Natural killer cell (primary cell): Measurements from ENCODE around the gene CCDC146. TPM values are rescaled to one million over a fixed set of nuclear protein-coding genes. Genes with fewer than 3 reads are reported as not detected.

Experiments
- ATAC-seq, 3 donors: fragments of 150-1000 bp in 2 of 3; fragments of 200-7000 bp in 1 of 3; cut with Tn5 transposase; 1 replicate in 1 of 3; 2 replicates in 2 of 3; pipeline ENCODE4 v1.10.0; 2021; ENCODE audit warnings: mild to moderate bottlenecking in 2 of 3, moderate library complexity in 2 of 3
- DNase-seq, 2 donors: peaks; one replicate each; pipeline versions ENCODE4 v3.0.0 to v3.0.0-alpha.2; 2013 to 2021; ENCODE audit warnings: mixed read lengths in 1 of 2
- H3K27ac ChIP-seq: one replicate; pipeline ENCODE4 v1.5.1; 2013; ENCODE audit warnings: mild to moderate bottlenecking, low read length
- H3K27me3 ChIP-seq: one replicate; pipeline ENCODE4 v1.6.1; 2013; ENCODE audit warnings: low read length; ENCODE audit not compliant: control insufficient read depth, insufficient read depth
- H3K36me3 ChIP-seq: one replicate; pipeline ENCODE4 v1.6.1; 2013; ENCODE audit warnings: low read length; ENCODE audit not compliant: control insufficient read depth, insufficient read depth
- H3K4me1 ChIP-seq: one replicate; pipeline ENCODE4 v1.6.1; 2013; ENCODE audit warnings: low read length; ENCODE audit not compliant: control insufficient read depth, insufficient read depth
- H3K4me3 ChIP-seq: one replicate; pipeline ENCODE4 v1.5.1; 2013; ENCODE audit warnings: low read length
- H3K9me3 ChIP-seq: one replicate; pipeline ENCODE4 v1.6.1; 2013; ENCODE audit warnings: low read length; ENCODE audit not compliant: control insufficient read depth, insufficient read depth
- H3K27ac Mint-ChIP-seq, 2 donors: one replicate each; pipeline ENCODE4 v1.8.0; 2022; ENCODE audit warnings: mild to moderate bottlenecking in 2 of 2, mixed read lengths in 2 of 2, moderate library complexity in 1 of 2
- H3K27me3 Mint-ChIP-seq, 2 donors: one replicate each; pipeline ENCODE4 v1.8.0; 2022; ENCODE audit warnings: low read depth in 2 of 2, mixed read lengths in 2 of 2
- H3K36me3 Mint-ChIP-seq: one replicate; pipeline ENCODE4 v1.8.0; 2022; ENCODE audit warnings: mixed read lengths
- H3K4me1 Mint-ChIP-seq, 2 donors: one replicate each; pipeline ENCODE4 v1.8.0; 2022; ENCODE audit warnings: mixed read lengths in 2 of 2
- H3K4me3 Mint-ChIP-seq: one replicate; pipeline ENCODE4 v1.8.0; 2022; ENCODE audit warnings: mild to moderate bottlenecking, moderate library complexity, mixed read lengths
- H3K9me3 Mint-ChIP-seq, 2 donors: one replicate each; pipeline ENCODE4 v1.8.0; 2022; ENCODE audit warnings: mixed read lengths in 2 of 2
- CTCF ChIP-seq: fragments of 200-600 bp; IDR thresholded peaks from one replicate; pipeline ENCODE4 v1.8.0; 2022; ENCODE audit warnings: antibody characterized with exemption
- WGBS: methylation state at CpG from one replicate; pipeline ENCODE4 v1.1.7; 2013; ENCODE audit warnings: missing lambda C conversion rate; ENCODE audit not compliant: insufficient coverage; 5-methylcytosine and 5-hydroxymethylcytosine counted together
- intact Hi-C: fragments of 100-400 bp; cut with micrococcal nuclease; formaldehyde crosslinking; loops from one replicate; pipeline ENCODE4 v1.14.2; 2022
- total RNA-seq, 4 donors: library from RNA; stranded (reverse); fragments of 120-200 nt in 1 of 4; gene quantifications; one replicate each; pipeline versions ENCODE4 v1.2.3 to v1.2.4, GENCODE V29; 2013 to 2022

CCDC146 gene
- total RNA-seq, 3 donors from 2014 or later (not counting 1 experiment from before 2014, with no cell fraction given), result 20.1 to 25.6 (median 24.0) TPM

GRCh38 chr7:77181734-77182133 lies 59.3 kb downstream of the CCDC146 start:
- Mint-ChIP-seq H3K4me1 (peaks cover 0 to 5% of the 10 kb centered on the region in 2 donors), H3K27me3 (no peaks in the 10 kb centered on the region)

DNA sequence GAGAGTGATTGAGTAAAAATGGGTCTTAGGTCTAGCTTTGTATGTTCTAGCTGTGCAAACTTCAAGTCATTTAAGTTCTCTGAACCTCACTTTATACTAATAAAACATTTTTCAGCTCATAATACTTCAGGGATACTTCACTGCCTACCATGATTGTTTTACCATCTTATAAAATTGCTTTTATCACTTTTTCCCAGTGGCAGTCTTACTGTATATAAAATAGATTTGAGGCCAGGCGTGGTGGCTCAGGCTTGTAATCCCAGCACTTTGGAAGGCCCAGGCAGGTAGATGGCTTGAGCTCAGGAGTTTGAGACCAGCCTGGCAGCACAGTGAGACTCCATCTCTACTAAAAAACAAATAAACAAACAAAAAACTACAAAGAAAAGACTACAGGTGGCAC lies 59.8 kb downstream of the CCDC146 start:
- no peak overlapping the region for H3K4me3 Mint-ChIP-seq

More at GRCh38 chr7:77181734-77182133, 59.3 kb downstream of the CCDC146 start:
- no peak for ATAC-seq
- no peak overlapping the region for H3K4me3 Mint-ChIP-seq
- peaks cover 0 to 2% of the 10 kb centered on the region in 2 donors for H3K9me3 Mint-ChIP-seq
- Histone ChIP-seq H3K36me3 (no peaks in the 10 kb centered on the region), H3K9me3 (no peaks in the 10 kb centered on the region), H3K27me3 (no peaks in the 10 kb centered on the region), H3K27ac (no peak overlapping the region), H3K4me1 (no peaks in the 10 kb centered on the region), H3K4me3 (no peak overlapping the region)
- H3K27ac Mint-ChIP-seq, result no peak overlapping the region
- no peak for TF ChIP-seq CTCF
- WGBS, result 94% methylated on average over 3 of the region's 3 CpGs
- H3K36me3 Mint-ChIP-seq, result no peaks in the 10 kb centered on the region
- no peak for DNase-seq
- intact Hi-C loops, result no loop called here

GRCh38 chr7:77184463-77184862 lies 62.0 kb downstream of the CCDC146 start:
- no peak for ATAC-seq
- no peaks in the 10 kb centered on the region for H3K36me3 ChIP-seq
- H3K27me3 ChIP-seq, result no peaks in the 10 kb centered on the region
- intact Hi-C loops, result no loop called here
- H3K9me3 ChIP-seq, result no peaks in the 10 kb centered on the region
- Mint-ChIP-seq H3K9me3 (peaks cover 0 to 2% of the 10 kb centered on the region in 2 donors), H3K36me3 (no peaks in the 10 kb centered on the region), H3K4me1 (peaks cover 4 to 13% of the 10 kb centered on the region in 2 donors), H3K27me3 (no peaks in the 10 kb centered on the region), H3K4me3 (no peak overlapping the region), H3K27ac (no peak overlapping the region)
- DNase-seq, result no peak
- no peak for TF ChIP-seq CTCF
- H3K4me1 ChIP-seq, result no peaks in the 10 kb centered on the region
- no peak overlapping the region for H3K27ac ChIP-seq
- no peak overlapping the region for H3K4me3 ChIP-seq

More for the DNA sequence above, 59.8 kb downstream of the CCDC146 start:
- no peak for DNase-seq
- Mint-ChIP-seq H3K36me3 (no peaks in the 10 kb centered on the region), H3K4me1 (peaks cover 0 to 5% of the 10 kb centered on the region in 2 donors), H3K9me3 (peaks cover 0 to 2% of the 10 kb centered on the region in 2 donors), H3K27me3 (no peaks in the 10 kb centered on the region), H3K27ac (no peak overlapping the region)
- no peaks in the 10 kb centered on the region for H3K4me1 ChIP-seq
- H3K4me3 ChIP-seq, result no peak overlapping the region
- no peaks in the 10 kb centered on the region for H3K36me3 ChIP-seq
- TF ChIP-seq CTCF, result no peak
- intact Hi-C loops, result no loop called here
- no peak overlapping the region for H3K27ac ChIP-seq
- H3K27me3 ChIP-seq, result no peaks in the 10 kb centered on the region
- no peak for ATAC-seq
- no peaks in the 10 kb centered on the region for H3K9me3 ChIP-seq
- WGBS, result 91% methylated on average over 1 of the region's 1 CpG

- Mint-ChIP-seq H3K36me3 (no peaks in the 10 kb centered on the region), H3K4me1 (peaks cover 10 to 18% of the 10 kb centered on the region in 2 donors), H3K9me3 (peaks cover 0 to 2% of the 10 kb centered on the region in 2 donors), H3K27ac (no peak overlapping the region), H3K27me3 (no peaks in the 10 kb centered on the region), H3K4me3 (no peak overlapping the region)
- Histone ChIP-seq H3K4me3 (no peak overlapping the region), H3K27ac (no peak overlapping the region), H3K36me3 (no peaks in the 10 kb centered on the region), H3K27me3 (no peaks in the 10 kb centered on the region), H3K4me1 (no peaks in the 10 kb centered on the region), H3K9me3 (no peaks in the 10 kb centered on the region)
- ATAC-seq, result no peak
- WGBS, result 71% methylated on average over 1 of the region's 3 CpGs
- intact Hi-C loops, result no loop called here
- DNase-seq, result no peak
- TF ChIP-seq CTCF, result no peak
Measured at GRCh38 chr7:77184990-77185389, 62.6 kb downstream of the CCDC146 start.
